CD4-positive, CD25-positive, alpha-beta regulatory T cell (primary cell): Measurements from ENCODE around the gene SRP14. TPM values are rescaled to one million over a fixed set of nuclear protein-coding genes. Genes with fewer than 3 reads are reported as not detected.

Experiments
- ATAC-seq, 2 donors: fragments of 150-1000 bp; cut with Tn5 transposase; one replicate each; pipeline ENCODE4 v1.10.0; 2021; ENCODE audit warnings: low read depth in 2 of 2, moderate number of reproducible peaks in 2 of 2, moderate library complexity in 1 of 2
- DNase-seq, 3 donors: peaks; one replicate each; pipeline versions ENCODE4 v3.0.0 to v3.0.0-alpha.2; 2012 to 2022; ENCODE audit warnings: mixed read lengths in 1 of 3
- H3K27ac ChIP-seq: one replicate; pipeline ENCODE4 v1.7.0; 2013; ENCODE audit warnings: mild to moderate bottlenecking, low read length; ENCODE audit not compliant: insufficient read depth, poor library complexity, severe bottlenecking
- H3K27me3 ChIP-seq: one replicate; pipeline ENCODE4 v1.7.0; 2013; ENCODE audit warnings: low read length; ENCODE audit not compliant: control insufficient read depth, insufficient read depth
- H3K36me3 ChIP-seq: one replicate; pipeline ENCODE4 v1.7.0; 2013; ENCODE audit warnings: mild to moderate bottlenecking, low read length, moderate library complexity; ENCODE audit not compliant: control insufficient read depth, insufficient read depth
- H3K4me1 ChIP-seq: 2 replicates; pipeline ENCODE4 v1.7.0; 2013; ENCODE audit warnings: mild to moderate bottlenecking, low read length; ENCODE audit not compliant: insufficient read depth, control insufficient read depth, poor library complexity, severe bottlenecking
- H3K4me3 ChIP-seq: one replicate; pipeline ENCODE4 v1.7.0; 2013; ENCODE audit warnings: low read depth, mild to moderate bottlenecking, low read length, moderate library complexity
- H3K9me3 ChIP-seq, 2 experiments: 1 replicate in 1 of 2; 2 replicates in 1 of 2; pipeline ENCODE4 v1.7.0; 2013; ENCODE audit warnings: low read length in 2 of 2, mild to moderate bottlenecking in 1 of 2, moderate library complexity in 1 of 2; ENCODE audit not compliant: control insufficient read depth in 2 of 2
- H3K27ac Mint-ChIP-seq, 3 donors: one replicate each; pipeline ENCODE4 v1.8.0; 2020 to 2022; ENCODE audit warnings: mild to moderate bottlenecking in 3 of 3, mixed read lengths in 3 of 3, moderate library complexity in 2 of 3
- H3K27me3 Mint-ChIP-seq: one replicate; pipeline ENCODE4 v1.8.0; 2022; ENCODE audit warnings: mild to moderate bottlenecking, mixed read lengths
- H3K36me3 Mint-ChIP-seq: one replicate; pipeline ENCODE4 v1.8.0; 2020; ENCODE audit warnings: mixed read lengths
- H3K4me1 Mint-ChIP-seq, 4 donors: one replicate each; pipeline ENCODE4 v1.8.0; 2020 to 2022; ENCODE audit warnings: mixed read lengths in 4 of 4, mild to moderate bottlenecking in 1 of 4
- H3K4me3 Mint-ChIP-seq, 4 donors: one replicate each; pipeline ENCODE4 v1.8.0; 2020 to 2022; ENCODE audit warnings: mild to moderate bottlenecking in 4 of 4, mixed read lengths in 4 of 4, moderate library complexity in 3 of 4
- H3K9me3 Mint-ChIP-seq, 7 donors: one replicate each; pipeline ENCODE4 v1.8.0; 2020 to 2022; ENCODE audit warnings: mixed read lengths in 7 of 7, mild to moderate bottlenecking in 3 of 7, moderate library complexity in 2 of 7
- polyA plus RNA-seq, 4 donors: library from polyadenylated mRNA; unstranded; fragments of 300-500 nt; fragmentation: Illumina TruSeq; gene quantifications; one replicate each; pipeline ENCODE4 v1.2.3, GENCODE V29; 2021
- total RNA-seq: library from RNA; stranded (reverse); gene quantifications from one replicate; pipeline ENCODE4 v1.2.3, GENCODE V29; 2022

The SRP14 gene
- total and polyA plus RNA-seq, 5 donors from 2014 or later: 128 to 928 (median 818) TPM

- Mint-ChIP-seq H3K27me3 (no peaks in the 10 kb centered on the region), H3K36me3 (peaks cover 3% of the 10 kb centered on the region), H3K4me3 (peak overlapping the region in 1 of 4 donors; percentile 5), H3K4me1 (peaks cover 0 to 86% (median 54%) of the 10 kb centered on the region in 4 donors), H3K9me3 (no peaks in the 10 kb centered on the region), H3K27ac (peak overlapping the region; percentile 8 to 29 (median 20))
- Histone ChIP-seq H3K27ac (no peak overlapping the region), H3K27me3 (no peaks in the 10 kb centered on the region), H3K9me3 (no peaks in the 10 kb centered on the region), H3K4me3 (no peak overlapping the region), H3K36me3 (no peaks in the 10 kb centered on the region), H3K4me1 (peaks cover 64% of the 10 kb centered on the region)
- no peak for DNase-seq
- no peak for ATAC-seq
Measured at GRCh38 chr15:40051616-40052415, 12.8 kb upstream of the SRP14 start.

DNA sequence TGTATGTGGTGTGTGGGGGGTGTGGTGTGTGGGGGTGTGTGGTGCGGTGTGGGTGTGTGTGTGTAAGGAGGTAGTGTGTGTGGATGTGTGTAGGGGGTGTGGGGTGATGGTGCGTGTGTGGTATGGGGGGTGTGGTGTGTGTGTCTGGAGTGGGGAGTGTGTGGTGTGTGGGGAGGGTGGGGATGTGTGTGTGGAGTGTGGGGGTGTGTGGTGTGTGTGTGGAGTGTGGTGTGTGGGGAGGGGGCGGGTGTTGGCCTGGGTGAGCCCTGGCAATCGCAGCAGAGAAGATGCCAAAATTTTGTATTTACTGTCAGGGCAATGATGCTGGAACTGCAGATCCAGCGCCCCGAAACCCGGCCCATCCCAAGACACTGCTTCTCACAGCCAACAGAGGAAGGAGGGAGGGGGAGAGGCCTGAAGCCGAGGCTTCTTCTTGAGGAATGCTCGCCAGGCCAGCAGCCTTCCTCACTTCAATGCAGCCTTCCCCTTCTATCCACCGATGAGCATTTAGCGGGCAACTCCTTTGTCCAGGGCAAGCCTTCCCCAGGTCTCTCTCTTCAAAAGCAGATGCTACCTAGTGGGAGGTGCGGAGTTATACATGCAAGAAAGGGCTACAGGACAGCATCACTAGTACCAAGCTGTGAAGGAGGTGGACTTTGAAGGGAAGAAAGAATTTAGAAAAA lies 11.9 kb upstream of the SRP14 start:
- Mint-ChIP-seq H3K27me3 (no peaks in the 10 kb centered on the region), H3K27ac (no peak overlapping the region)
- DNase-seq: no peak

DNA sequence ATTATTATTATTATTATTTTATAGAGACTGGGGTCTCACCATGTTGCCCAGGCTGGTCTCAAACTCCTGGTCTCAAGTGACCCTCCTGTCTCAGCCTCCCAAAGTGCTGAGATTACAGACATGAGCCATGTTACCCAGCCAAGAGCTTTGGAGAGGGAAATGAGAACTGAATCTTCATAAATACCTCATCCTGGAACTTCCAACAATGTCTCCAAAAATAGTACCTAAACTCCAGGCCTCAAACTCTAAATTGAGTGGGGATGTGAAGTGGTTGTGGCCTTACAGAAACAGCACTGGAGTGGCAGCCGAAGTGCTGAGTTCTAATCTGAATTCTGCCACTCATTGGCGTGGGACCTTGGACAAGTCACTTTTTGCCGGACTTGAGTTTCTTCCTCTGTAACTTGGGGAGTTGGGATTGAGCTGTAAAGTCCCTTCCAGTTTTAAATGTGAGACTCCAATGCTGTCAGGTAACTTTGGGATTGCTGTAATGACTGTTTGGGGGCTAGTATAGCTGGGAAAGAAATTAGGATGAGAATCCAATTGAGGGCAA lies 10.0 kb upstream of the SRP14 start:
- Mint-ChIP-seq H3K36me3 (peaks cover 3% of the 10 kb centered on the region), H3K27me3 (no peaks in the 10 kb centered on the region), H3K4me3 (peak overlapping the region in 3 of 4 donors; percentile 35 to 41 (median 35)), H3K27ac (peak overlapping the region; percentile 61 to 95 (median 94)), H3K4me1 (peaks cover 8 to 79% (median 50%) of the 10 kb centered on the region in 4 donors), H3K9me3 (no peaks in the 10 kb centered on the region)
- Histone ChIP-seq H3K4me3 (no peak overlapping the region), H3K27ac (peak overlapping the region; percentile 78), H3K9me3 (no peaks in the 10 kb centered on the region), H3K27me3 (no peaks in the 10 kb centered on the region), H3K4me1 (peaks cover 60% of the 10 kb centered on the region), H3K36me3 (no peaks in the 10 kb centered on the region)
- DNase-seq: no peak
- ATAC-seq: no peak

More for the DNA sequence above, 11.9 kb upstream of the SRP14 start:
- peaks cover 67% of the 10 kb centered on the region for H3K4me1 ChIP-seq
- Mint-ChIP-seq H3K36me3 (peaks cover 3% of the 10 kb centered on the region), H3K4me3 (peak overlapping the region in 1 of 4 donors; percentile 6), H3K4me1 (peaks cover 0 to 84% (median 51%) of the 10 kb centered on the region in 4 donors), H3K9me3 (no peaks in the 10 kb centered on the region)
- no peak overlapping the region for H3K27ac ChIP-seq
- no peaks in the 10 kb centered on the region for H3K9me3 ChIP-seq
- ATAC-seq: no peak
- H3K36me3 ChIP-seq: no peaks in the 10 kb centered on the region
- H3K27me3 ChIP-seq: no peaks in the 10 kb centered on the region
- H3K4me3 ChIP-seq: no peak overlapping the region

DNA sequence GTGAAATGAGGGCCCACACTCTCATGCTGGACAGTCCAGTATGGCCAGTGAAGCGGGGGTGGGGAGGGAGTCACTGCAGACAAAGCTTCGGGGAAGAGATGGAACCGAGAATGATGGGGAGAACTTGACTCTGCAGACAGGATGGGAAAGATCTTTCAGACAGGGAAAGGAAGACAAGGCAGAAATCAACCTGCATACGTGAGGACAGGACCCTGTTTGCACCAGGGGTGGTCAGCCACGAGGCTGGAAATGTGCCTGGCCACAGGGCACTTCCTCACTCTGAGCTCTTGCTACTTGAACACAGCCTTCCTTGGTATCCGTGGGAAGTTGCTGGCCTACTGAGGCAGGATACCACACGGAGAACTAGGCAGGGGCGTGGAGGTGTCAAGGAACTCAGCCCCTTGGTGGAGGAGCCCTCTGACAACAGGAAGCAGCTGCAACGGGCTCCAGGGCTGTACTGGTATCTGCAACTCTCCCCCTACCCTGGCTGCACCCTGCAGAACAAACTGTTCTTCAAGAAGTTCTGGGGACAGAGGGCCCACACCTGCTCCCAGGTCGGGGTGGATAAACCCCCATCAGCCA lies 9.3 kb upstream of the SRP14 start:
- Mint-ChIP-seq H3K4me3 (peak overlapping the region; percentile 46 to 87 (median 79)), H3K4me1 (peaks cover 8 to 73% (median 44%) of the 10 kb centered on the region in 4 donors), H3K27ac (peak overlapping the region; percentile 94 to 98 (median 95)), H3K36me3 (peaks cover 3% of the 10 kb centered on the region), H3K27me3 (no peaks in the 10 kb centered on the region), H3K9me3 (no peaks in the 10 kb centered on the region)
- no peaks in the 10 kb centered on the region for H3K9me3 ChIP-seq
- peaks cover 55% of the 10 kb centered on the region for H3K4me1 ChIP-seq
- ATAC-seq (peak; percentile 49 to 52), DNase-seq (peak in 2 of 3 donors; percentile 33 to 84)
- peak overlapping the region; percentile 47 for H3K4me3 ChIP-seq
- H3K27ac ChIP-seq: peak overlapping the region; percentile 78
- no peaks in the 10 kb centered on the region for H3K27me3 ChIP-seq
- no peaks in the 10 kb centered on the region for H3K36me3 ChIP-seq

DNA sequence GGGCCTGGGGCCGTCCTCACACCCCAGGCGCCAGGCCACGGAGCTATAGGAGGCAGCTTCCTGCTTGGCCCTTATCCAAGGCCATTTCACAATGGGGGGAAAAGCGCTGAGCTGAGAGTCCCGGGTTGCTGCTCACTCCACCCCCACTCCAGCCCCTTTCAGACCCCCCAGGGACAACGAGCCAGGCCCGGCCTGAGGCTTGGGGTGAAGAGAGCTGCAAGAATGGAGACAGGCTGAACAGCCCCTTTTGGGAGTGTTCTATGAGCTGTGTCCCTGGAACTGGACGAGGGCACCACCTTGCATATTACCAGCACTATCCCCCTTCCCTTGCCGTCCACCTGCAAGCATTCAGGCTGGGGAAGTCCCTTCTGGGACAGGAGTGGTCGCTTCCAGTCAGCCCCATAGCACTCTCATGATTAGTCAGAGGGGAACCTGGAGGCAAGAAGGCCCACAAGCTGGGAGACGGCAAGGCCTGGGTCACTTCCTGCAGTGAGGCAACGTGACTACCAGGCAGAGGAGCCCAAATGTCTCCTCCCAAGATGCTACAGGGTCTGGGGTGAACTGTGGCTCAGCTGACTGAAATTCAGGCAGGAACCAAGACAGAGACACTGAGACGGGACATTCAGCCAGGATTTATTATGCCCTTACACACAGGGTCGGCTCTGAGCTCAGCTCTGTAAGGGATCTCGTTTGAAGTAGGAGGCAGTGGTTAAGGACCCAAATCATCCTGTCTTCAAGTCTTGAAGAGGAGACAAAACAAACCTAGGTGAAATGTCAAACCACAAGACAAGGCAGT lies 8.6 kb upstream of the SRP14 start:
- Histone ChIP-seq H3K36me3 (no peaks in the 10 kb centered on the region), H3K9me3 (no peaks in the 10 kb centered on the region), H3K27ac (peak overlapping the region; percentile 78), H3K4me3 (peak overlapping the region; percentile 47), H3K27me3 (no peaks in the 10 kb centered on the region), H3K4me1 (peaks cover 55% of the 10 kb centered on the region)
- peak in 2 of 3 donors; percentile 28 to 81 for DNase-seq
- no peaks in the 10 kb centered on the region for H3K27me3 Mint-ChIP-seq
- peak overlapping the region; percentile 46 to 87 (median 79) for H3K4me3 Mint-ChIP-seq
- peak overlapping the region; percentile 94 to 98 (median 95) for H3K27ac Mint-ChIP-seq
- H3K9me3 Mint-ChIP-seq: no peaks in the 10 kb centered on the region
- peak; percentile 45 to 56 for ATAC-seq
- H3K4me1 Mint-ChIP-seq: peaks cover 8 to 69% (median 42%) of the 10 kb centered on the region in 4 donors
- H3K36me3 Mint-ChIP-seq: no peaks in the 10 kb centered on the region

- no peak for DNase-seq
- no peaks in the 10 kb centered on the region for H3K27me3 ChIP-seq
- H3K36me3 ChIP-seq: no peaks in the 10 kb centered on the region
- Mint-ChIP-seq H3K27ac (peak overlapping the region in 1 of 3 donors; percentile 83), H3K27me3 (no peaks in the 10 kb centered on the region), H3K4me3 (peak overlapping the region in 2 of 4 donors; percentile 4 to 52), H3K36me3 (no peaks in the 10 kb centered on the region), H3K4me1 (peaks cover 8 to 62% (median 41%) of the 10 kb centered on the region in 4 donors), H3K9me3 (no peaks in the 10 kb centered on the region)
- ATAC-seq: no peak
- no peak overlapping the region for H3K4me3 ChIP-seq
- peaks cover 55% of the 10 kb centered on the region for H3K4me1 ChIP-seq
- H3K27ac ChIP-seq: peak overlapping the region; percentile 78
- H3K9me3 ChIP-seq: no peaks in the 10 kb centered on the region
Measured at GRCh38 chr15:40046721-40047414, 7.9 kb upstream of the SRP14 start.
